H1 (cell line): ENCODE data around the gene MXRA7. TPM values are rescaled to one million over a fixed set of nuclear protein-coding genes. Genes with fewer than 3 reads are reported as not detected.

Source experiments
- CHD7 ChIP-seq: fragments of 300-600 bp; sonication (generic); IDR thresholded peaks from 2 replicates; pipeline ENCODE4 v1.7.1; 2012; ENCODE audit warnings: low read length, moderate library complexity, mild to moderate bottlenecking, inconsistent platforms; ENCODE audit not compliant: insufficient replicate concordance
- polyA plus RNA-seq, 7 experiments: library from polyadenylated mRNA; depleted of rRNA in 3 of 7; stranded (reverse) in 5 of 7; unstranded in 2 of 7; fragments of >200 nt in 5 of 7; fragments of 200-250 nt in 2 of 7; gene quantifications; 1 replicate in 5 of 7; 2 replicates in 1 of 7; 4 replicates in 1 of 7; pipeline versions ENCODE4 v1.2.1 to v1.2.3, GENCODE V29; 2011 to 2013; ENCODE audit warnings: missing spikeins in 2 of 7, mixed read lengths in 2 of 7
- total RNA-seq: library from RNA; stranded (reverse); fragmentation: NEBNext Ultra II Directional; extraction: Animal tissue kit (Norgen Biotek cat#: 25700); gene quantifications from 2 replicates; pipeline ENCODE4 v1.2.1, GENCODE V29; 2021

The MXRA7 gene
- total and polyA plus RNA-seq, 2 of the 8 experiments (the other 6 are each of a cell fraction or from before 2014, with no cell fraction given), result 17.8 to 26.6 TPM

GRCh38 chr17:76732734-76733617 is 22.2 kb upstream of the MXRA7 start (continued):
- TF ChIP-seq CHD7, result peak; percentile 26
